H9 (cell line): ENCODE results near the gene PARVB. TPM values are rescaled to one million over a fixed set of nuclear protein-coding genes. Genes with fewer than 3 reads are reported as not detected.

Source experiments
- DNase-seq: peaks from one replicate; pipeline ENCODE4 v3.0.0-alpha.2; 2017
- H2AFZ ChIP-seq: one replicate; pipeline ENCODE4 v1.6.1; 2013; ENCODE audit warnings: mild to moderate bottlenecking, low read length, control low read depth, moderate library complexity
- H2AK5ac ChIP-seq: 2 replicates; pipeline ENCODE4 v1.6.1; 2013; ENCODE audit warnings: low read length, control low read depth, mixed read lengths; ENCODE audit not compliant: insufficient read length
- H2BK120ac ChIP-seq: one replicate; pipeline ENCODE4 v1.6.1; 2013; ENCODE audit warnings: low read depth, mild to moderate bottlenecking, low read length, control low read depth, inconsistent platforms; ENCODE audit not compliant: poor library complexity, severe bottlenecking
- H2BK12ac ChIP-seq: 2 replicates; pipeline ENCODE4 v1.6.1; 2013; ENCODE audit warnings: low read length, control low read depth, mixed read lengths, low read depth; ENCODE audit not compliant: insufficient read length
- H2BK15ac ChIP-seq: 2 replicates; pipeline ENCODE4 v1.6.1; 2013; ENCODE audit warnings: low read depth, low read length, control low read depth
- H2BK20ac ChIP-seq: one replicate; pipeline ENCODE4 v1.6.1; 2013; ENCODE audit warnings: low read depth, mild to moderate bottlenecking, low read length, control low read depth, inconsistent platforms; ENCODE audit not compliant: poor library complexity, severe bottlenecking
- H2BK5ac ChIP-seq: 2 replicates; pipeline ENCODE4 v1.6.1; 2013; ENCODE audit warnings: low read length, control low read depth, mixed read lengths; ENCODE audit not compliant: insufficient read length
- H3K14ac ChIP-seq: 2 replicates; pipeline ENCODE4 v1.6.1; 2013; ENCODE audit warnings: low read length, control low read depth; ENCODE audit not compliant: insufficient read depth
- H3K18ac ChIP-seq: 2 replicates; pipeline ENCODE4 v1.6.1; 2013; ENCODE audit warnings: low read depth, mild to moderate bottlenecking, mixed read lengths, low read length, control low read depth; ENCODE audit not compliant: insufficient read length
- H3K23ac ChIP-seq: 2 replicates; pipeline ENCODE4 v1.6.1; 2013; ENCODE audit warnings: low read length, control low read depth, mixed read lengths, low read depth; ENCODE audit not compliant: insufficient read length
- H3K23me2 ChIP-seq: 2 replicates; pipeline ENCODE4 v1.6.1; 2013; ENCODE audit warnings: low read depth, mild to moderate bottlenecking, mixed read lengths, low read length, control low read depth; ENCODE audit not compliant: insufficient read length, poor library complexity, severe bottlenecking
- H3K27ac ChIP-seq: 2 replicates; pipeline ENCODE4 v1.5.1; 2013; ENCODE audit warnings: low read length, control low read depth, mixed read lengths, low read depth; ENCODE audit not compliant: insufficient read length
- H3K27me3 ChIP-seq: 2 replicates; pipeline ENCODE4 v1.6.1; 2013; ENCODE audit warnings: low read length, control low read depth, inconsistent platforms; ENCODE audit not compliant: insufficient read depth
- H3K4ac ChIP-seq: 2 replicates; pipeline ENCODE4 v1.6.1; 2013; ENCODE audit warnings: low read depth, mild to moderate bottlenecking, control low read depth, inconsistent platforms, low read length, moderate library complexity
- H3K4me1 ChIP-seq: 2 replicates; pipeline ENCODE4 v1.6.1; 2013; ENCODE audit warnings: low read length, control low read depth, inconsistent platforms; ENCODE audit not compliant: insufficient read depth
- H3K4me2 ChIP-seq: 2 replicates; pipeline ENCODE4 v1.6.1; 2013; ENCODE audit warnings: low read length, control low read depth, mixed read lengths; ENCODE audit not compliant: insufficient read length, insufficient read depth
- H3K56ac ChIP-seq: 2 replicates; pipeline ENCODE4 v1.6.1; 2013; ENCODE audit warnings: low read depth, mild to moderate bottlenecking, mixed read lengths, low read length, control low read depth; ENCODE audit not compliant: insufficient read length
- H3K79me1 ChIP-seq: 2 replicates; pipeline ENCODE4 v1.6.1; 2013; ENCODE audit warnings: low read depth, mild to moderate bottlenecking, moderate library complexity, low read length, control low read depth, inconsistent platforms; ENCODE audit not compliant: insufficient read depth, poor library complexity, severe bottlenecking
- H3K79me2 ChIP-seq: 2 replicates; pipeline ENCODE4 v1.6.1; 2013; ENCODE audit warnings: low read length, control low read depth, inconsistent platforms; ENCODE audit not compliant: insufficient read depth
- H3K9ac ChIP-seq: 2 replicates; pipeline ENCODE4 v1.6.1; 2013; ENCODE audit warnings: low read length, control low read depth, mixed read lengths; ENCODE audit not compliant: insufficient read length; ENCODE audit errors: extremely low read depth
- H3K9me3 ChIP-seq: one replicate; pipeline ENCODE4 v1.6.1; 2013; ENCODE audit warnings: low read depth, low read length, inconsistent platforms; ENCODE audit not compliant: control insufficient read depth
- H3T11ph ChIP-seq: one replicate; pipeline ENCODE4 v1.6.1; 2013; ENCODE audit warnings: mild to moderate bottlenecking, low read length, control low read depth, inconsistent platforms
- H4K20me1 ChIP-seq: one replicate; pipeline ENCODE4 v1.6.1; 2013; ENCODE audit not compliant: control insufficient read depth, insufficient read length, insufficient read depth
- H4K5ac ChIP-seq: 2 replicates; pipeline ENCODE4 v1.6.1; 2013; ENCODE audit warnings: low read depth, mild to moderate bottlenecking, mixed read lengths, low read length, control low read depth; ENCODE audit not compliant: insufficient read length
- H4K8ac ChIP-seq: replicated peaks from 2 replicates; pipeline ENCODE4 v1.6.1; 2013; ENCODE audit warnings: low read length, control low read depth, mixed read lengths, low read depth; ENCODE audit not compliant: insufficient read length
- H4K91ac ChIP-seq: 2 replicates; pipeline ENCODE4 v1.6.1; 2013; ENCODE audit warnings: low read depth, mild to moderate bottlenecking, moderate library complexity, mixed read lengths, low read length, control low read depth; ENCODE audit not compliant: insufficient read length
- H3K27ac Mint-ChIP-seq, 3 experiments: 2 replicates in 2 of 3; 3 replicates in 1 of 3; pipeline ENCODE4 v1.8.0; 2020 to 2021; ENCODE audit warnings: mixed read lengths in 3 of 3, mild to moderate bottlenecking in 1 of 3, moderate library complexity in 1 of 3
- H3K27me3 Mint-ChIP-seq: 2 replicates; pipeline ENCODE4 v1.8.0; 2021; ENCODE audit warnings: low read depth, mild to moderate bottlenecking, moderate library complexity, mixed read lengths
- H3K36me3 Mint-ChIP-seq, 3 experiments: 2 replicates in 2 of 3; 3 replicates in 1 of 3; pipeline ENCODE4 v1.8.0; 2020 to 2021; ENCODE audit warnings: low read depth in 3 of 3, mixed read lengths in 3 of 3; ENCODE audit not compliant: insufficient read depth in 1 of 3
- H3K4me1 Mint-ChIP-seq, 2 experiments: 2 replicates each; pipeline ENCODE4 v1.8.0; 2020; ENCODE audit warnings: mixed read lengths in 2 of 2
- H3K4me3 Mint-ChIP-seq, 2 experiments: 2 replicates in 1 of 2; 3 replicates in 1 of 2; pipeline ENCODE4 v1.8.0; 2020 to 2021; ENCODE audit warnings: mild to moderate bottlenecking in 2 of 2, mixed read lengths in 2 of 2, moderate library complexity in 1 of 2
- H3K9me3 Mint-ChIP-seq, 2 experiments: 2 replicates in 1 of 2; 3 replicates in 1 of 2; pipeline ENCODE4 v1.8.0; 2020; ENCODE audit warnings: mild to moderate bottlenecking in 2 of 2, mixed read lengths in 2 of 2, moderate library complexity in 1 of 2
- WGBS: extraction: QIAGEN DNeasy Blood & Tissue Kit; methylation state at CpG from one replicate; pipeline ENCODE4 v1.1.7; 2013; ENCODE audit warnings: missing lambda C conversion rate, low lambda C conversion rate, mixed read lengths; ENCODE audit not compliant: insufficient read length; ENCODE audit errors: extremely low coverage; 5-methylcytosine and 5-hydroxymethylcytosine counted together
- total RNA-seq: library from RNA; stranded (reverse); gene quantifications from 2 replicates; pipeline ENCODE4 v1.2.1, GENCODE V29; 2021
- TF ChIP-seq, protein P1 (sequence below): fragments of 200-600 bp; sonication (generic); conservative IDR thresholded peaks from 3 replicates; pipeline ENCODE4 v1.8.0; 2021; ENCODE audit warnings: antibody characterized with exemption, mild to moderate bottlenecking

Gene PARVB
- total RNA-seq, 1 experiment from 2014 or later: 15.6 TPM

DNA sequence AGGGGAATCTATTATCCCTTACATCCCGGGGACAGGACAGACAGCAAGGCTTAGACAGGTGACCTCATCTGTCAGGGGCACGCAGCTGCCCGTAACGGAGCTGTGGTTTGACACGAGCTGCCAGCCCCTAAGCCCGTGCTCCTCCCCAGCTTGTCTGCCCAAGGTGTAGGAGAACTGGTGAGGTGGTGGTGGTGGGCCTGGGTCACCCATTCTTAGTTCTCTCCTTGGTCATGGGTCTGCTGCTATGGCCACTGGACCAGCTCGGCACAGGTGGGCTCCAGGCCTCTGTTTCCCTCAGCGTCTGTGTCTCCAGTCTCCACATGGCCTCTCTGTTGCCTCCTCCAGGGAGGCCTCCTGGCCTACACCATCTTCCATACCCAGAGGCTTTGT lies 162.0 kb downstream of the PARVB start:
- no peak overlapping the region for H3K27ac Mint-ChIP-seq
- Histone ChIP-seq H3K79me1 (no peaks in the 10 kb centered on the region), H2BK5ac (no peak overlapping the region), H2BK15ac (no peak overlapping the region), H3K27me3 (no peaks in the 10 kb centered on the region), H4K20me1 (no peaks in the 10 kb centered on the region), H4K91ac (no peak overlapping the region), H3K4me1 (no peaks in the 10 kb centered on the region), H2BK120ac (no peak overlapping the region), H3K18ac (no peak overlapping the region), H4K5ac (no peak overlapping the region), H3K9me3 (no peaks in the 10 kb centered on the region), H3K79me2 (no peaks in the 10 kb centered on the region), H3K23ac (no peak overlapping the region), H3K9ac (no peak overlapping the region), H3K56ac (no peak overlapping the region), H2BK20ac (no peak overlapping the region), H4K8ac (no peak overlapping the region), H3K27ac (no peak overlapping the region), H3T11ph (no peak overlapping the region), H3K14ac (no peak overlapping the region; the same call in 1 of the 2 replicates), H3K23me2 (no peaks in the 10 kb centered on the region), H3K4ac (no peak overlapping the region), H2AFZ (no peak overlapping the region), H2AK5ac (no peak overlapping the region), H2BK12ac (no peak overlapping the region), H3K4me2 (no peak overlapping the region)
- no peaks in the 10 kb centered on the region for H3K9me3 Mint-ChIP-seq
- DNase-seq: no peak
- peaks cover 3 to 4% of the 10 kb centered on the region in 2 experiments for H3K4me1 Mint-ChIP-seq
- no CpG with 5 or more reads among the region's 8 CpGs for WGBS
- TF ChIP-seq, protein P1, sequence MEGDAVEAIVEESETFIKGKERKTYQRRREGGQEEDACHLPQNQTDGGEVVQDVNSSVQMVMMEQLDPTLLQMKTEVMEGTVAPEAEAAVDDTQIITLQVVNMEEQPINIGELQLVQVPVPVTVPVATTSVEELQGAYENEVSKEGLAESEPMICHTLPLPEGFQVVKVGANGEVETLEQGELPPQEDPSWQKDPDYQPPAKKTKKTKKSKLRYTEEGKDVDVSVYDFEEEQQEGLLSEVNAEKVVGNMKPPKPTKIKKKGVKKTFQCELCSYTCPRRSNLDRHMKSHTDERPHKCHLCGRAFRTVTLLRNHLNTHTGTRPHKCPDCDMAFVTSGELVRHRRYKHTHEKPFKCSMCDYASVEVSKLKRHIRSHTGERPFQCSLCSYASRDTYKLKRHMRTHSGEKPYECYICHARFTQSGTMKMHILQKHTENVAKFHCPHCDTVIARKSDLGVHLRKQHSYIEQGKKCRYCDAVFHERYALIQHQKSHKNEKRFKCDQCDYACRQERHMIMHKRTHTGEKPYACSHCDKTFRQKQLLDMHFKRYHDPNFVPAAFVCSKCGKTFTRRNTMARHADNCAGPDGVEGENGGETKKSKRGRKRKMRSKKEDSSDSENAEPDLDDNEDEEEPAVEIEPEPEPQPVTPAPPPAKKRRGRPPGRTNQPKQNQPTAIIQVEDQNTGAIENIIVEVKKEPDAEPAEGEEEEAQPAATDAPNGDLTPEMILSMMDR: no peak
- H3K27me3 Mint-ChIP-seq: peaks cover 2% of the 10 kb centered on the region
- no peaks in the 10 kb centered on the region; a peak in 1 of 7 replicates for H3K36me3 Mint-ChIP-seq
- no peak overlapping the region for H3K4me3 Mint-ChIP-seq
